ENCODE results near the gene ALKBH8.
A peak's percentile ranks its signal among the peaks of the same experiment; 100 is the strongest.
"Not testable (repeated sequence)": the region's sequence is repeated elsewhere in the genome, so short reads cannot be mapped to it uniquely, and the experiment has no call there.

ALKBH8 gene

DNA sequence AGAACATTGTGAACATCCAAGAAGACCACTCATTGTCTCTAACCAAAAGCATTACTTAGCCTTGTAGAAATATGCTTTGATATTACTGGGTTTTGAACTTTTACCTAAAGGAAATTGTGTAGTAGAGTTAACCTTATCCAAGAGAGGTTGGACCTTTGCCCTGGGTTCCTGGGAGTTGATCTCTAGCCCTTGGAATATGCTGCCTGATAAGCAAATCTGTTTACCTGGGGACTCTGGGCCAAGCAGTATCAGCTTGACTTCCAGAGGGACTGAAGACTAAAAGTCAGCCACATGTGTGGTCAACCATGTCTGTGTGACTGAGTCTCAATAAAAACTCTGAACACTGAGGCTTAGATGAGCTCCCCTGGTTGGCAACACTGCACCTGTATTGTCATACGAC lies 63.8 kb downstream of the ALKBH8 start:
- no peak for DNase-seq

DNA sequence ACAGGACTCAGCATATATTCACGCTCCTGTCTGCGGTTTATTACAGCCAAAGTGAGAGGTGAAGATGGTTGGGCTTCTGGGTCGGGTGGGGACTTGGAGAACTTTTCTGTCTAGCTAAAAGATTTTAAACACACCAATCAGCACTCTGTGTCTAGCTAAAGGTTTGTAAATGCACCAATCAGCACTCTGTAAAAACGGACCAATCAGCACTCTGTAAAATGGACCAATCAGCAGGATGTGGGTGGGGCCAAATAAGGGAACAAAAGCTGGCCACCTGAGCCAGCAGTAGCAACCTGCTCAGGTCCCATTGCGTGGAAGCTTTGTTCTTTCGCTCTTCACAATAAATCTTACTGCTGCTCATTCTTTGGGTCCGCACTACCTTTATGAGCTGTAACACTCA lies 68.2 kb downstream of the ALKBH8 start:
- not testable (repeated sequence) for DNase-seq

DNA sequence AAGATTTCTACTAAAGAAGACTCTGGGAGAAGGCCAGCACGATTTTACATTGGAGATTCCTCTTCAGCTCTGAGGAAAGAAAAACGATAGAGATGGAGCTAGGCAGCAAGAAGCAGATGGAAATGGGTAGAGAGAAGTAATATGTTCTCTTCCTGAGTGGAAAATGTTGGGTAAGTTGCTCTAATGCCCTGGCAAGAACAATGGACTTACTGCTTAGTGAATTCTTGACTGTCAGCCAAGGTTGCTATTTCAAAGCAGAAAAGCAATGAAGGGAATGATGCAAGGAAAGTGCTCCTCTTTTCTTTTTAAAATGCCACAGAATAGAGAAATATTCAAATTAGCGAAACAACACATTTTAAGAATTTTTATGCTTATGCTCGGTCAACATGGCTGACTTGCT lies 69.5 kb downstream of the ALKBH8 start:
- DNase-seq, result no peak

DNA sequence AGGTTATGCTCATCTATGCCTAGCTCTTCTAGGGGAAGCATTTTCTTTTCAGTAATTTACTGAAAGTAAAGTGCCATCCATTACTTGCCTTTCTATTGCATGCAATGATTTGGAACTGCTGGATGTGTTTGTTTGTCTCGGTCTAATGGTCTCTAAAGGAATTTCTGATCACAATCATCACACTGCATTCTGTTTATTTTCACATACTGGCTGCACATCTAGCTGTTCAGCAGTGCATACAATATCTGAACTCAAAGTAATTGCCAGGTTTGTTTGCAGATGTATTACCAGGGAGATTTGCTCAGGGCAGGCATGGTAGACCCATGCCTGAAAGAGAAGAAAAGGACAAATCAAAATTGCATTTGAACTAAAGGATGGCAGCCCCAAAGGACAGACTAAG lies 71.5 kb downstream of the ALKBH8 start:
- DNase-seq, result no peak

DNA sequence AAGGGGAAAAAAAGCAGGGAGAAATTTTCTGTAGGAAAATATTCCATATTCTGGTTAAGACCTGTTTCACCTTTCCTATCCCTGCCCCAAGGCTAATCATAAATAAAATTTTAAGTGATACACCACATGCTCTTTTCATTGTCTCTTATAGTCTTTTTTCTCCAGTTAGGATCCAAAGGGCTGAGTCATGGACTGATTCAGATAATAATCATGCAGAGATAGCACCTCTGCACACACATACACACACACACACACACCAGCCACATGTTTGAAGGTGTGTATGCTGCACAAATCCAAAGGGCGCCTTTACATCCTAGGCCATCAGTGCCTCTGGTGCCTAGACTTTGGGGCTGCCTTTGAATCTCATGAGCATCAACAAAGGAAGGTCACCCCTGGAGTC lies 72.4 kb downstream of the ALKBH8 start:
- no peak for DNase-seq

DNA sequence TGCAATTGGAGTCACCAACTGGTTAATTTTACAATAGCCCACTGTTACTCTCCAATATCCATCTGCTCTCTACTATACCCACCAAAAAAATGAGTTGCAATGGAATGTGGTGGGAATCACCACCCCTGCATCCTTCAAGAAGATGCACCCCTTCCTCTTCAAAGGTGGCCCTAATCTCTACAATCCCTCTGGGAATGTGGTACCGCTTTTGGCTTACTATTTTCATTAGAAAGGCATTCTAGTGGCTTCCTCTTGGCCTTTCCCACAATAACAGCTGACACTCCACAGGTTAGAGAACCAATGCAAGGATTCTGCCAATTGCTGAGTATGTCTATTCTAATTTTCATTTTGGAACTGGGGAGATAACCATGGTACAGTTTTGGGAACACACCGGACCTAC lies 74.7 kb downstream of the ALKBH8 start:
- DNase-seq, result no peak

DNA sequence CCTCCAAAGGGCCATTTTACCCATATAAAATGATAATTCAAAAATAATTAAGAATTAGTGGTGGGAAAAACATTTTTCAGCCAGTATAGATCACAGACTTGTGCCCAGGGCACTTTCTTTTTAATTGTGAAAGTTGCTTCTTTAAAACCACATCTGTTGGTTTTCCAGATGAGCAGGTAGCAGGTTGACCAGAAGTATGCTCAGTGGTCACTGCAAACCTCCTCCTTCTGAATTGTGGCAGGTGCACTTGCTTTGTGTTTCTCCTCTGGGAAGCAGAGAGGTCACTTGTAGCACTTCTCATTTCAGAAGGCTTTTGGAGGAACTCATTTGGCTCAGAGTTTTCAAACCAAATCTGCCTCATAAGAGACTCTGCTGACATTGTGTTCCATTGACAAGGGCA lies 83.3 kb downstream of the ALKBH8 start:
- DNase-seq, result no peak

DNA sequence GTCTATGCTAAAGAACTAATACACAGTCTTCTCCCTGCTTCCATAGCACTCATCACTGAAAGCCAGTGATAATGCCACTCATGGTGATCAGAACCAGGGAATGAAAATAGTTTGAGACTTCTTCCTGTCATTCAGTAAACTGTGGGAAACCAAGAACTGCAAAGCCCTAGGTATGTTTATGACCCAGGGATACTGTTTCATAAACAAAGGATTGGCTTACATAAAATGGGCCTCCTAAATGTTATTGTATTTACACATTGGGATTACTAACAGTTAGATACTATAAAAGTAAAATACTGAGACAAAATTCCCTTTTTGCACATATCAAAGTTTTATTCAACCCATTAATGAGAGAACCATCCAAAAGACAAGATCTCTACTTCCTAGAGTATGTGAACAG lies 86.6 kb downstream of the ALKBH8 start:
- DNase-seq, result no peak

DNA sequence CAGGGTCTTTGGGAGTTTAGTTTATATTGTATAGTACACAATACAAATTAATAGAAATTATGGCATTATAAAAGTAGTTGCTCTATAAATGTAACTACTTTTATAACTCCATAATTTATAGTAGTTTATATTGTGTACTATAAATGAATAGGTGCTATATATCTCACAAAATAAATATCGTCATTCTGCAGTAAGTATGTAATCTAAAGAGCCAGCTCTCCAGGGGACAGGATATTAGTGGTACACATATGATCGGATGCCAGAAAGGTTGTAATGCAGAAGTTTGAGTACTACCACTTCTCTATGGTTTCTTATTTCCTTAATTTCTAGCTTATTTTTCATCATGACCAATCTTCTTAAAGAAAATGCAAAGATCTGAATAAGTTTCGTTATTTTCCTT lies 87.7 kb downstream of the ALKBH8 start:
- DNase-seq, result no peak

DNA sequence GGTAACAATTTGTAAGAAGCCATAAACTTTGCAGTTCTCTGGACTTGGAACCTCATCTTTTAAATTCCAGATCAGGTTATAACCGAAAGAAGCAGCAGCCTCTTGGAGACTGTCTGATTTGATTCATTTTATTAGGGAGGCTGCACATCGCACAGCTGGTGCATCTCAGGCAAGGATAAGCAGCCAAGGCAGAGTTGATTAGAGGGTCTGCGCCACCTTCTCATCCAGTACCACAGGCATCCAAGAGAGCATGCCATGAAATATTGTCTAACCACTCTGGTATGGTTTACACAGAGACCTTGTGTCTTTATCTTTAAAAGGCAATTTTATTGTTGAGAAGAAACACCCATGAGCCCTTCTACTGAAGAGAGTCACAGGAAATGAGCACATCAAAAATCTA lies 91.7 kb downstream of the ALKBH8 start:
- no peak for DNase-seq

DNA sequence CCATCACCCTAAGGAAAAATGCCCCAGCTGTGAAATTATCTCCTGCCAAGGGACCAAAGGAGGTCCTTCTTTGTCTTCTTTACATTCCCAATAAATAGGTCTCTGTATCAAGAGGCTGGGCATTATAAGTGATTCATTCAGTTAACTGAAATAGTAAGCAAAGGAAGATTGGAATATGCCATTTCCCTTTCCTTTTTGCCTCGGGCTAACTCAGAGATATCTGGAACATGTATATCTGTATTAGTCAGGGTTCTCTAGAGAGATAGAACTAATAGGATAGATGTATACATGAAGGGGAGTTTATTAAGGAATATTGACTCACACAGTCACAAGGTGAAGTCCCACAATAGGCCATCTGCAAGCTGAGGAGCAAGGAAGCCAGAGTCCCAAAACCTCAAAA lies 92.6 kb downstream of the ALKBH8 start:
- no peak for DNase-seq

DNA sequence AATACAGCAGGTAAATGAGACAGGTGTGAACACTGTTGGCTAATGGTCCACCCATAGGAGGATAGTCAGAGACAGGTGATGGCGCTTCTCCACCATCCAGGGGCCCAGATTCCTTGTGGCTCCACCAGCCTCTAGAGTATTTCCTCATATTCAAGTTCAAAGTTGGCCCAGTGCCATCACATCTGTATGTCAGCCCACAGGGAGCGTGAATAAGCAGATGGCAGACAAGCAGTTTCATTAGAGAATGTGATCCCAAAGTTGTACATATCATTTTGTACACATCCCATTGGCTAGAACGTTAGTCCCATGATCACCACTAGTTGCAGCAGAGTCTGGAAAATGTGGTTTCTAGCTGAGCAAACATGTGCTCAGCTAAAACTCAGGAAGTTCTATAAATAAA lies 96.9 kb downstream of the ALKBH8 start:
- peak; percentile 13 for DNase-seq

DNA sequence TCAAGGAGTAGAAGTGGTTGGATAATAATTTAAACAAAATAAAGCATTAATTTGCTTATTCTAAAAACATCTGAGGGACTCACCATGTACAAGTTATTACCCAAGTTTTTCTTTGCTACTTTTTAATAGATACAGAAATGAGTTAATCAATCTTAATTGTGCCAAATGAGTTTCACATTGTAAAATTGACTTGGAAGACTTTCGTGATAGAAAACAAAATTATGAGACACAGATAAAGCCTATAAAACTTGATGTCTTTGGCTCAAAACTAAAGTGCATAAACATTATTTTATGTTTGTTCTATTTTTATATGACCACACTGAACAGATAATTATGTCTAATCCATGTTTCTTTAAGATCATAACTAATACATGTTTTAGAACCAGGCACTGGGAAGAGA lies 97.8 kb downstream of the ALKBH8 start:
- DNase-seq, result no peak

DNA sequence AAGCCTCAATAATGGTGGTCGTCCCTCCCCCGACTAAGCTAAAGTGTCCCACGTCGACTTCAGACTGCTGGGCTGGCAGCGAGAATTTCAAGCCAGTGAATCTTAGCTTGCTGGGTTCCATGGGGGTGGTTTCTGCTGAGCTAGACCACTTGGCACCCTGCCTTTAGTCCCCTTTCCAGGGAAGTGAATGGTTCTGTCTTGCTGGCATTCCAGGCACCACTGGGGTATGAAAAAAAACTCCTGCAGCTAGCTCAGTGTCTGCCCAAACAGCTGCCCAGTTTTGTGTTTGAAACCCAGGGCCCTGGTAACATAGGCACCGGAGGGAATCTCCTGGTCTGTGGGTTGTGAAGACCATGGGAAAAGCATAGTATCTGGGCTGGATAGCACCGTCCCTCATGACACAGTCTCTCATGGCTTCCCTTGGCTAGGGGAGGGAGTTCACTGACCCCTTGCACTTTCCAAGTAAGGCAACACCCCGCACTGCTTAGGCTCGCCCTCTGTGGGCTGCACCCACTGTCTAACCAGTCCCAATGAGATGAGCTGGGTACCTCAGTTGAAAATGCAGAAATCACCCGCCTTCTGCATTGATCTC lies 99.2 kb downstream of the ALKBH8 start:
- DNase-seq, result not testable (repeated sequence)

DNA sequence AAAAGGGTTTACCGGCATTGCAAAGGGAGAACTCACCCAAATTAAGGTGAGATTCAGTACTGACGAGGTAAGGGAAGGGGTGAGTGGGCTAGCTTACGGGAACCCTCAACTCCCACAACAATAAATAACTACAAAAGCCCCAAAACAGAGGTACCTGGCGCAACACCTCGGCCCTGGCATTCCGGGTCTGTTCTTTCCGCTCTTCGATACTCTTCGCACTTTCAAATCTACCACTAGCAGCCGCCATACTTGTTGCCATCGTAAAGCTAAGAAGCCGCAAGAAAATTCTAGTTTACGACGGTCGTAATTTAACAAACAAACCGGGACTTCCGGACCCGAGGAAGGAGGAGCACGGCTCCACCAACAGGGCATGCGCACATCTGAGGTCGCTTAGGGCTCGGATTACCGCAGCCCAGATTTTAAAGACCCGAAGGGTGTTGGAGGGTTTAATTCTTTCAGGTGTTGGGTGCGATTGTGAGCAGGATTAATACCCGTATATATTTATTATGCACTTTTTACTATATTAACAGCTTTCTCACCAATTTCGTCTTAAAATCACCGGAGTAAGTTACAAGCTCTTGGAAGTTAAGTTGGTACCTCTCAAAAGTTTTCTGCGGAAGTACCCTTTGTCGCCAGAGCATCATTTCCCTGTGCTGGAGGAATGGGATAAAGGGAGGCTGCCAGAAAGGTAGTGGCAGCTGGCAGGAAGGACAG lies 107.8 kb downstream of the ALKBH8 start, which contains the start of gene CWF19L2:
Gene CWF19L2 (minus strand): TSS at position 268 of the 714 bp plus-strand sequence. CDS start 9 bp downstream, at position 259.
- peak; percentile 89 for DNase-seq

DNA sequence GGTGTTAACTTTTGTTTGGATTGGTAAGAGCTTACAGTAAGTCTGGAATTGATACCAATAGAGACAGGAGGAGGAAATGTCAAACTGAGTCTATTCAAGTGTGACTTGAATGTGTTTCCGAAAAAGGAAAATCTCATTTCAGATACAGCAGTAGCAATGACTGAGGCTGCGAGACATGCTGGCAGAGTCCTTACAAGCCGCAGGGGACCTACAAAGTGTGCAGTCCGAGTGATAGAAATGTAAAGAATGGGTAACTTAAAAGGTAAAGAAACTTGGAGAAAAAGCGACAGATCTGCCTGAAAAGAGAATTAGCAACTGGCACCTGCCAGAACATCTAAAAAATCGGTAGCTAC lies 108.4 kb downstream of the ALKBH8 start:
- DNase-seq, result no peak

DNA sequence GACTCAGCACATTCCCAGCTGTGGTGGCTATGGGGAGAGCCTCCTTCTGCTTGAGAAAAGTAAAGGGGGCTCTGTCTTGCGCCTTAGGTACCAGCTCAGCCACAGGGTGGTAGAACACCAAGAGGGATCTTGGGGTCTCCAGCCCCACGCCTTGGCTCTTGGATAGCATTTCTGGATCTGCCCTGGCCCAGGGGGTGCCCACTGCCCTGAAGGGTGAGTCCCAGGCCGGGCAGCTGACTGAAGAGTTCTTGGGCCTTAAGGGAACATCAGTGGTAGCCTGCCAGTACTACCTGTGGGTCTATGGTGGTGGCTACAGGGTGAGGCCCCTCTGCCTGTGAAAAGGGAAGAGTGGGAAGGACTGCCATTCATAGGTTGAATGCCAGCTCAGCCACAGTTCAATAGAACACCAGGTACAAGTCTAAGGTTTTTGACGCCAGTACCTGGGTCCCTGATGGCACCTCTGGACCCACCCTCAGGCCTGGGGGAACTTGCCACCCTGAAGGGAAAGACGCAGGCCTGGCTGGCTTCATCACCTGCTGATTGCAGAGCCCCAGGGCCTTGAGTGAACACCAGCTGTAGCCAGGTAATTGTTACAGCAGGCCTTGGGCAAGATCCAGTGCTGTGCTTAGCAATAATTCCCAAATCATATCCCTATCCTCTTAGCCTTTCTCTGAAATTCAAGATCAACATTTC lies 111.8 kb downstream of the ALKBH8 start:
- DNase-seq, result no peak
